Keratinocyte (primary cell): ENCODE measurements around the gene INSRR.

Experiments
- CTCF ChIP-seq, 3 experiments: IDR thresholded peaks in 1 of 3; conservative IDR thresholded peaks in 1 of 3; optimal IDR thresholded peaks in 1 of 3; 2 replicates in 2 of 3; 3 replicates in 1 of 3; pipeline versions ENCODE3 to v1.5.1; 2011; ENCODE audit warnings: low read length in 3 of 3, mild to moderate bottlenecking in 3 of 3, moderate library complexity in 2 of 3, control low read depth in 1 of 3, inconsistent platforms in 1 of 3; ENCODE audit not compliant: insufficient read depth in 2 of 3; ENCODE audit errors: extremely low read depth in 1 of 3
- EZH2 ChIP-seq: IDR thresholded peaks from one replicate; pipeline ENCODE4 v1.6.1; 2012; ENCODE audit warnings: inconsistent platforms, mild to moderate bottlenecking, low read length, moderate library complexity

DNA sequence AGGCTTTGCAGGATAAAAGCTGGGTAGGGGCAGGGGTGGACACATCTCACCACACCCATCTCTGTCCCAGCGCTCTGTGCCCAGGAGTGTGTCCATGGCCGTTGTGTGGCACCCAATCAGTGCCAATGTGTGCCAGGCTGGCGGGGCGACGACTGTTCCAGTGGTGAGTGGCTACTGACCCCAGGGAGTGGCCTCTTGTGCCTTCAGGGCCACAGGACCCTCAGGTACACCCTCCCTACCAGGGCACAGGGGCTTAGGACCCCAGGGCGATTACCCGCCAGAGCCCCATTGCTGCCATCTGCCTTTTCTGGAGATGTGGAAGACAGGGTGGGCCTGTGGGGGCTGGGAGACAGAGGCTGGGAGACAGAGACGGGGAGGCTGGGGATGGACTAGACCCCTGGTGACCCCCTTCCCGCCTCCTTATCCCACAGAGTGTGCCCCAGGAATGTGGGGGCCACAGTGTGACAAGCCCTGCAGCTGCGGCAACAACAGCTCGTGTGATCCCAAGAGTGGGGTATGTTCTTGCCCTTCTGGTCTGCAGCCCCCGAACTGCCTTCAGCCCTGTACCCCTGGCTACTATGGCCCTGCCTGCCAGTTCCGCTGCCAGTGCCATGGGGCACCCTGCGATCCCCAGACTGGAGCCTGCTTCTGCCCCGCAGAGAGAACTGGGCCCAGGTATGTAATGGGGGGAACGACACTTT is 47.4 kb upstream of the INSRR start:
- TF ChIP-seq CTCF (optimal IDR thresholded peaks at IDR 0.05 in 1 of 3, IDR thresholded peaks at IDR 0.05 in 1 of 3, conservative IDR thresholded peaks at IDR 0.05 in 1 of 3; ENCODE audit: extremely low read depth in 1 of 3, insufficient read depth in 2 of 3, low read length in 3 of 3) (no peak), EZH2 (no peak)
